B cell (primary cell): ENCODE measurements around the gene ZBTB16. TPM values are rescaled to one million over a fixed set of nuclear protein-coding genes. Genes with fewer than 3 reads are reported as not detected.

ENCODE experiments used
- ATAC-seq: fragments of 200-7000 bp; cut with Tn5 transposase; one replicate; pipeline ENCODE4 v1.10.0; 2021; ENCODE audit warnings: low read depth, mild to moderate bottlenecking, moderate number of reproducible peaks, moderate library complexity
- CTCF ChIA-PET: fragments of 350-600 bp; sonication (Branson Sonifier 250); formaldehyde crosslinking; loops from one replicate; lab custom pipeline; 2021; ENCODE audit warnings: antibody characterized with exemption, inconsistent platforms; lab: Charles Lee
- POLR2A ChIA-PET: fragments of 350-600 bp; sonication (Branson Sonifier 250); formaldehyde crosslinking; loops from one replicate; lab custom pipeline; 2021; ENCODE audit warnings: antibody characterized with exemption; lab: Charles Lee
- DNase-seq: peaks from one replicate; pipeline ENCODE4 v3.0.0; 2013
- H2AFZ ChIP-seq: 2 replicates; pipeline ENCODE4 v1.6.1; 2012; ENCODE audit warnings: mild to moderate bottlenecking, low read depth, low read length; ENCODE audit not compliant: insufficient read depth, poor library complexity, severe bottlenecking
- H3K27ac ChIP-seq, 2 donors: 1 replicate in 1 of 2; 2 replicates in 1 of 2; pipeline ENCODE4 v1.5.1; 2012 to 2013; ENCODE audit warnings: low read length in 2 of 2, mild to moderate bottlenecking in 2 of 2, moderate library complexity in 1 of 2
- H3K27me3 ChIP-seq, 4 experiments: fragments of 200-600 bp in 1 of 4; sonication (generic) in 1 of 4; replicated peaks in 1 of 4; 1 replicate in 2 of 4; 2 replicates in 2 of 4; pipeline versions ENCODE4 v1.6.1 to v1.7.0; 2013 to 2016; ENCODE audit warnings: low read length in 3 of 4, mild to moderate bottlenecking in 2 of 4, mixed read lengths in 1 of 4, moderate library complexity in 1 of 4; ENCODE audit not compliant: insufficient read depth in 4 of 4, control insufficient read depth in 3 of 4; ENCODE audit errors: control extremely low read depth in 1 of 4
- H3K36me3 ChIP-seq, 2 experiments: replicated peaks in 1 of 2; 1 replicate in 1 of 2; 2 replicates in 1 of 2; pipeline versions ENCODE4 v1.6.1 to v1.7.1; 2013; ENCODE audit warnings: low read length in 1 of 2; ENCODE audit not compliant: insufficient read depth in 2 of 2, control insufficient read depth in 1 of 2; ENCODE audit errors: control extremely low read depth in 1 of 2, extremely low read depth in 1 of 2
- H3K4me1 ChIP-seq, 2 donors: fragments of 200-600 bp in 1 of 2; sonication (generic) in 1 of 2; 1 replicate in 1 of 2; 2 replicates in 1 of 2; pipeline versions ENCODE4 v1.5.1 to v1.6.1; 2013 to 2017; ENCODE audit warnings: low read length in 2 of 2; ENCODE audit not compliant: control insufficient read depth in 2 of 2, insufficient read depth in 2 of 2
- H3K4me2 ChIP-seq: replicated peaks from 2 replicates; pipeline ENCODE3; 2012; ENCODE audit warnings: mild to moderate bottlenecking, low read depth, low read length; ENCODE audit not compliant: poor library complexity, severe bottlenecking
- H3K4me3 ChIP-seq, 5 experiments: fragments of 200-600 bp in 1 of 5; sonication (generic) in 1 of 5; 1 replicate in 3 of 5; 2 replicates in 2 of 5; pipeline versions ENCODE4 v1.5.1 to v1.7.0; 2011 to 2016; ENCODE audit warnings: low read length in 4 of 5, mild to moderate bottlenecking in 4 of 5, low read depth in 2 of 5, control low read depth in 1 of 5, moderate library complexity in 1 of 5; ENCODE audit not compliant: insufficient read depth in 1 of 5; ENCODE audit errors: control extremely low read depth in 1 of 5, extremely low read depth in 1 of 5
- H3K79me2 ChIP-seq: fragments of 200-600 bp; sonication (generic); one replicate; pipeline ENCODE4 v1.6.0; 2016; ENCODE audit warnings: low read length; ENCODE audit not compliant: control insufficient read depth, insufficient read depth
- H3K9ac ChIP-seq: fragments of 200-600 bp; sonication (generic); 2 replicates; pipeline ENCODE4 v1.6.1; 2017; ENCODE audit warnings: mild to moderate bottlenecking, low read length, moderate library complexity
- H3K9me3 ChIP-seq, 3 donors: one replicate each; pipeline versions ENCODE4 v1.6.1 to v1.7.1; 2013; ENCODE audit warnings: low read length in 2 of 3; ENCODE audit not compliant: control insufficient read depth in 2 of 3, insufficient read depth in 1 of 3; ENCODE audit errors: control extremely low read depth in 1 of 3
- H4K20me1 ChIP-seq: 2 replicates; pipeline ENCODE4 v1.6.0; 2012; ENCODE audit warnings: mild to moderate bottlenecking, low read length; ENCODE audit not compliant: insufficient read depth, control insufficient read depth, poor library complexity, severe bottlenecking
- H3K27ac Mint-ChIP-seq: one replicate; pipeline ENCODE4 v1.8.0; 2021; ENCODE audit warnings: mixed read lengths
- H3K27me3 Mint-ChIP-seq: one replicate; pipeline ENCODE4 v1.8.0; 2021; ENCODE audit warnings: mixed read lengths
- H3K4me1 Mint-ChIP-seq: one replicate; pipeline ENCODE4 v1.8.0; 2021; ENCODE audit warnings: mixed read lengths
- H3K4me3 Mint-ChIP-seq: one replicate; pipeline ENCODE4 v1.8.0; 2021; ENCODE audit warnings: mixed read lengths
- H3K9me3 Mint-ChIP-seq: one replicate; pipeline ENCODE4 v1.8.0; 2022; ENCODE audit warnings: mixed read lengths; ENCODE audit not compliant: insufficient read depth
- CTCF ChIP-seq: fragments of 200-600 bp; IDR thresholded peaks from one replicate; pipeline ENCODE4 v1.8.0; 2022; ENCODE audit warnings: antibody characterized with exemption, mild to moderate bottlenecking
- EZH2 ChIP-seq: IDR thresholded peaks from 2 replicates; pipeline ENCODE4 v1.6.1; 2012; ENCODE audit warnings: borderline replicate concordance, low read depth, mild to moderate bottlenecking, moderate library complexity, low read length; ENCODE audit not compliant: insufficient read depth, poor library complexity, severe bottlenecking
- WGBS: methylation state at CpG from one replicate; pipeline ENCODE4 v1.1.5; 2013; ENCODE audit warnings: missing lambda C conversion rate; ENCODE audit not compliant: insufficient coverage; 5-methylcytosine and 5-hydroxymethylcytosine counted together
- intact Hi-C: fragments of 100-400 bp; cut with micrococcal nuclease; formaldehyde crosslinking; loops from one replicate; pipeline ENCODE4 v1.10.0; 2022
- polyA plus RNA-seq: library from polyadenylated mRNA; depleted of rRNA; stranded (reverse); fragments of >200 nt; gene quantifications from 2 replicates; pipeline ENCODE4 v1.2.3, GENCODE V29; 2012
- total RNA-seq, 2 donors: library from RNA; stranded (reverse); fragments of 120-200 nt in 1 of 2; gene quantifications; 1 replicate in 1 of 2; 2 replicates in 1 of 2; pipeline versions ENCODE4 v1.2.3 to v1.2.4, GENCODE V29; 2013 to 2022

ZBTB16 gene
- total and polyA plus RNA-seq, 2 donors (not counting 1 experiment from before 2014, with no cell fraction given), result 16.0 to 20.6 TPM

- Mint-ChIP-seq H3K9me3 (no peaks in the 10 kb centered on the region), H3K4me1 (peaks cover 2% of the 10 kb centered on the region), H3K27ac (no peak overlapping the region), H3K27me3 (peaks cover 30% of the 10 kb centered on the region), H3K4me3 (no peak overlapping the region)
- no peak for ATAC-seq
- no peak for TF ChIP-seq EZH2
- TF ChIP-seq CTCF, result no peak
- POLR2A ChIA-PET, result no interaction called here
- 88% methylated on average over 6 of the region's 6 CpGs for WGBS
- no peak overlapping the region for H3K4me3 ChIP-seq
- H3K4me2 ChIP-seq, result no peak overlapping the region
- H3K36me3 ChIP-seq, result peaks cover 0 to 2% of the 10 kb centered on the region in 2 experiments
- no peak overlapping the region for H3K9ac ChIP-seq
- intact Hi-C loops, result no loop called here
- H3K79me2 ChIP-seq, result no peaks in the 10 kb centered on the region
- H2AFZ ChIP-seq, result no peak overlapping the region
- CTCF ChIA-PET, result no interaction called here
- no peaks in the 10 kb centered on the region for H3K9me3 ChIP-seq
- DNase-seq, result no peak
- H4K20me1 ChIP-seq, result peaks cover 4% of the 10 kb centered on the region
- no peaks in the 10 kb centered on the region for H3K4me1 ChIP-seq
- no peak overlapping the region for H3K27ac ChIP-seq
- no peaks in the 10 kb centered on the region for H3K27me3 ChIP-seq
Observed at GRCh38 chr11:114121804-114122504, 62.4 kb downstream of the ZBTB16 start.

DNA sequence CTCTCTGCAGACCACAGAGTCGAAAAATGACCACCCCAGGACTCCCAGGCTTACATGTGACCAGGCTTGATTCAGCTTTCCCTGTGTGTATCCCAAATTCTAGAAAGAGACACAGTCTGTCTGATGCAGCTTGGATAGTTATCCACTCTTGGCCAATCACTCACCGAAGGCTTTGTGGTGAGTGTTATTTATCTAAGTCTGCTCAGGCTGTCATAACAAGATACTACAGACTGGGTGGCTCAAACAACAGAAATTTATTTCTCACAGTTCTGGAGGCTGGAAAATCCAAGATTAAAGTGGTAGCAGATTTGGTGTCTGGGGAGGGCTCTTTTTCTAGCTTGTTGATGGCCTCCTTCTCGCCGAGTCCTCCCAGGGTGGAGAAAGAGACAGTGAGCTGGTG, 63.2 kb downstream of the ZBTB16 start:
- peaks cover 0 to 2% of the 10 kb centered on the region in 2 experiments for H3K36me3 ChIP-seq
- H3K27ac ChIP-seq, result no peak overlapping the region
- no peak for TF ChIP-seq EZH2
- TF ChIP-seq CTCF, result no peak
- no peaks in the 10 kb centered on the region for H3K79me2 ChIP-seq
- H3K4me1 ChIP-seq, result no peaks in the 10 kb centered on the region
- CTCF ChIA-PET, result no interaction called here
- POLR2A ChIA-PET, result no interaction called here
- no peaks in the 10 kb centered on the region for H3K27me3 ChIP-seq
- H3K9me3 Mint-ChIP-seq, result no peaks in the 10 kb centered on the region
- H3K27ac Mint-ChIP-seq, result no peak overlapping the region
- intact Hi-C loops, result no loop called here
- no peak overlapping the region for H3K4me3 ChIP-seq
- H3K4me3 Mint-ChIP-seq, result no peak overlapping the region
- ATAC-seq, result no peak
- no peak for DNase-seq
- H3K4me2 ChIP-seq, result no peak overlapping the region
- H3K9me3 ChIP-seq, result no peaks in the 10 kb centered on the region
- H3K4me1 Mint-ChIP-seq, result peaks cover 2% of the 10 kb centered on the region
- H3K27me3 Mint-ChIP-seq, result peaks cover 28% of the 10 kb centered on the region
- WGBS, result 50% methylated on average over 1 of the region's 4 CpGs
- H4K20me1 ChIP-seq, result peaks cover 4% of the 10 kb centered on the region
- H2AFZ ChIP-seq, result no peak overlapping the region
- no peak overlapping the region for H3K9ac ChIP-seq
